Left cardiac atrium (tissue), 4 donors: ENCODE results near the gene DYDC2. TPM values are rescaled to one million over a fixed set of nuclear protein-coding genes. Genes with fewer than 3 reads are reported as not detected.
"Not testable (repeated sequence)": the region's sequence is repeated elsewhere in the genome, so short reads cannot be mapped to it uniquely, and the experiment has no call there.

ENCODE experiments used
- ATAC-seq, 2 donors: fragments of 200-7000 bp; cut with Tn5 transposase; one replicate each; pipeline ENCODE4 v1.9.1; 2020; ENCODE audit warnings: mild to moderate bottlenecking in 2 of 2, moderate library complexity in 2 of 2
- DNase-seq: peaks from one replicate; pipeline ENCODE4 v3.0.0-alpha.2; 2020
- intact Hi-C, 2 donors: fragments of 100-400 bp; cut with DNase I; formaldehyde crosslinking; loops; one replicate each; pipeline versions ENCODE4 v1.14.1 to v1.15.1; 2022 to 2023
- total RNA-seq, 2 donors: library from RNA; stranded (reverse); fragmentation: NEBNext Ultra II Directional; extraction: Animal tissue kit (Norgen Biotek cat#: 25700); gene quantifications; one replicate each; pipeline ENCODE4 v1.2.1, GENCODE V29; 2021
- donor health status: DM: no; HTN: yes; CAD: no.
- donor health status: DM: no; HTN: yes; CAD: no; lungs with severe emphysema.
- donor health status: DM: yes; HTN: yes; CAD: no.
- donor health status: Dilated cardiomyopathy.

The DYDC2 gene
- total RNA-seq, 2 donors from 2014 or later = not detected

DNA sequence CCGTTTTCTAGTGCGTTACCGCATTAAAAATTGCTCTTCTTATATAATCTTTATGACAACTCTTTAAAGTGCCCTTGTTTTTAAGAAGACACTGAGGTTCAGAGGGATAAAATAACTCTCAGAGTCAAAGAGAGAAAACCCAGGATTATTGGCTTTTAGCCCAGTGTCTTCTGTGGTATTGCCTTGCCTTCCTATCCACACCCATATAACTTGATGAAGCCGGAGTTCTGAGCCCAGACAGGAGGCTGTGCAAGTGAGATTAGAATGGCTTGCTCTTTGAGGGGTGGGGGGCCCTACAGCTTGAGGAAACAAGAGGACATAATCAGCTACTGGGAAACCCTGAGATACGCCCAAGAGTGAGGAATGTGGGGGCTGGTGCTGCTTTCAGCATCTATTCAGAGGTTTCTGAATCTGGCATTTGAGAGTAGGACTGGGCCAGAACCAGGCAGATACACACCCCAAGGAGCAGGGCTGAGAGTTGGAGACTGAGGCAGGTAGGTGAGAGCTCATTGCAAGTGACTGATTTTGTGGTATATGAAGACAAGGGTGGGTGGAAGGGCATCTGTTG, 54.1 kb downstream of the DYDC2 start:
- no peak for DNase-seq
- ATAC-seq = no peak
- intact Hi-C loops = no loop called here

DNA sequence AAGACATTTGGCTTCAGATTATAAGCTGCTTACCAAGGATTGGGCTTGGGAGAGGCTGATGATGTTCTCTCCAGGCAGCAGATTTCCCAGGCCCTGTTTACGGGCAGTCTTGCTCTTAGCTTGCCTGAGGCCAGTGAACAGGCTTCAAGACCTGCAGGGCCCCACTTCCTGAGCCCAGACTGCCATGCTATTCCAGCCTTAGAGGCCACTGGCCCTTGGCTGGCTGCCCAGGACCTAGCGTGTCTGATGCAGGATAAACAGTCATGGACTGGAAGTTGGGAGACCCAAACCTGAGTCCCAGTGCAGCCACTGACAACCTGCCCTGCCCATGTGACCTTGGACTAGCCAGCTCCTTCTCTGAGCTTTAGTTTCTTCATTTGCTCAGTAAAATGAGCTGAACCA, 54.7 kb downstream of the DYDC2 start:
- intact Hi-C loops = no loop called here
- DNase-seq = peak; percentile 44

DNA sequence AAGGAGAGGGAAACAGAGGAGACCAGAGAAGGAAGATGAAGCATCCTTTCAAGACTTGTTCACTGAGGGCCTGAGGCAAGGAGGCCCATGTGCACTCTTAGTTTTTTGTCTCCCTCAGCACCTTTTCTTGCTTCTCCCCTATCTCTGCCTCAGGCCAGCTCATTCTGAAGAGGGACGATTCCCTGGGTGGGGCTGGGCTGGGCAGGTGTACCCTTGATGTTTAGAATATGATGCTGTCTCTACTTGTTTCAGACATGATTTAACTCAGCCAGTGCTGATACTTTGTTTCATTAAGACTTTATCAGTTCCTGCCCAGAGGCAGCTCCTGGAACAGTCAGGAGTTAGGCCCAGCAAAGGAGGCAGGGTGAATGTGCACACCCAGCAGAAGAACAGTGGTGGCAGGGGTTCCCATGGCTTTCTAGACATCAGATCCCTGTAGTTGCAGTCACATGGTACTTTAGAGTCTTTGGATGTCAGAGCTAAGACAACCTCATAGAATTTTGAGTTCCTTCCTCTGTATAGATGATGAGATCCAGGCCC, 55.2 kb downstream of the DYDC2 start:
- intact Hi-C loops = no loop called here

More for the DNA sequence above, 54.7 kb downstream of the DYDC2 start:
- no peak for ATAC-seq

DNA sequence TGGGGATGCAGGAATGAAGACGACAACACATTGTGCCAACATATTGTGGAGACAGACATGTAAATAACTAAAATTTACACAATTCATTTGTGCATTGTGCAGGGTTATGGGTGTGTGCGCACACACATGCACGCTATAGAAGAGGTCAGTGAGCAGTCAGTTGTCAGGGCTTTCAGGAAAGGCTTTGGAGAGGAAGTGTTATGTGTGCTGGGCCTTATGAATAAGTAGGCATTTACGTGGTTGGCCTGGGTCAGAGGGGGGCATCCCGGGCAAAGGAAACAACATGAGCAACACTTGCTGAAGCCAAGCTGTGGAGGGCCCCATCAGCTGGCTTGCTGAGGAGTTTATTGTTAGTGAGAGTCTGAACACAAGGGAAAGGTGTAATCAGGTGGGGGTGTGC, 55.9 kb downstream of the DYDC2 start:
- intact Hi-C loops = no loop called here
- DNase-seq (no peak), ATAC-seq (no peak)

More for the DNA sequence above, 55.2 kb downstream of the DYDC2 start:
- no peak for ATAC-seq
- DNase-seq = no peak

DNA sequence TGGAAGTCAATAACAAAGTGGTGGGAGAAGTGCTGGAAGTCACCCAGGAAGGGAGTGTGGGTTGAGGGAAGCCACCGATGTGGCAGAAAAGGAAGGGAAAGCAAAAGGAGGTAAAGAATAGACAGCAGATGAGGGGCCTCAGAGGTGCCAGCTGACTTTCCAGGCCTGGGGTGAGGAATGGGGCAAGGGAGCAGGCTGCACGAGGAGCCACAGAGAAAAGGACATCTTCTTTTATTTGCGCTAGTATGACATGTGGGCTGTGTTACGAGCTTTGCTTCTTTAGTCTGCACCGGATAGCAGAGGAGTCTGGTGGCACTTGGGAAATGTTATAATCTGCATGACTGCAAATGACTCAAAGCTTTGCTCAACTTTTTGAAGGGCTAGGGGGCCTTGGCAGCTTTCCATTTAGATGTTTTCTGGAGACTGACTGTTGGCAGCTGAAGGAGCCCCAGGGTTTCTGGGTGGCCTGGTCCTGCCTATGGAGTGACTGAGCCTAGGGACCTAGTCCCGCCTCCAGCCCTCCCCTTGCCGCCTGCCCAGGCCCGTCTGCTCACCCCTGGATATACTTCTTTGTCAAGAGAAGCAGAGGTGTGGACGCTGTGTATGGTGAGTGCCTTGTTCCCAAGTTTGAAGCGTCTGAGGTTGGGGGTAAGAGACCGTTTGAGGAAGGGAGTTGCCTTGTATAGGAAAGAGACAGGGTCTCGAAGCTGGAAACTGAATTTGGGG, 56.9 kb downstream of the DYDC2 start:
- peak; percentile 34 for DNase-seq
- intact Hi-C loops = no loop called here
- peak; percentile 23 to 29 for ATAC-seq

DNA sequence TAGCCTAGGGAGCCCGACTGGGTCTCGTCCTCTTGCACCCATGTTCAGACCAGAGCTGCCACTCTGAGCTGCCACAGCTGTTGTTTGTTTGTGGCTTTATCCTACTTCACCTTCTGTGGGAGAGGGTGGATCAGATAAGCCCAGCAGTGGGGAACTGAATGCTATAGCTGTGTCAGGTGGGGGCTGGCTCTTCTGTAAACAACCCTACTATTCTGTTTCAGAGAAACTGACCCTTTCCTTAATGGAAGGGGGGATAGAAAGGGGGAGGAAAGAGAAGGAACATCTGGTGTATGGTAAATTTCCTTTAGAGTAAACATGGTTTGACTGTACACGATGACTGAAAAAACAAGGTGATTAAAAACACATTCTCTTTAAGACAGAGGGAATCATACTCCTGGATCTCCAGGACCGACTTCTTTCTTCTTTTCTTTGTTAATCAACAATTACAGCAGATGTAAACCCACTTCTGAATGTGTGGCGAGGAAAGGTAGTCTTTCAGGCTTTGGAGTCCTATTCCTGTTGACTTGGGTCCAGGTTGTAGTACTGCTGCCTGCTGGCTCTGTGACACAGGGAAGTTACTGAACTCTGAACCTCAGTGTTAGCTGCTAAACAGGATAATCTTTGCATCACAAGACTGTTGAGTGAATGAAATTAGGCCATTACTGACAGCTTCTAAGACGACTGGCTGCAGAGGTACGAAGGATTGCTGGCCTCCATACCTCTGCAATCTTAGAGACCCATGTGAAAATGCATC, 57.7 kb downstream of the DYDC2 start:
- DNase-seq (no peak), ATAC-seq (no peak)
- intact Hi-C loops = no loop called here

DNA sequence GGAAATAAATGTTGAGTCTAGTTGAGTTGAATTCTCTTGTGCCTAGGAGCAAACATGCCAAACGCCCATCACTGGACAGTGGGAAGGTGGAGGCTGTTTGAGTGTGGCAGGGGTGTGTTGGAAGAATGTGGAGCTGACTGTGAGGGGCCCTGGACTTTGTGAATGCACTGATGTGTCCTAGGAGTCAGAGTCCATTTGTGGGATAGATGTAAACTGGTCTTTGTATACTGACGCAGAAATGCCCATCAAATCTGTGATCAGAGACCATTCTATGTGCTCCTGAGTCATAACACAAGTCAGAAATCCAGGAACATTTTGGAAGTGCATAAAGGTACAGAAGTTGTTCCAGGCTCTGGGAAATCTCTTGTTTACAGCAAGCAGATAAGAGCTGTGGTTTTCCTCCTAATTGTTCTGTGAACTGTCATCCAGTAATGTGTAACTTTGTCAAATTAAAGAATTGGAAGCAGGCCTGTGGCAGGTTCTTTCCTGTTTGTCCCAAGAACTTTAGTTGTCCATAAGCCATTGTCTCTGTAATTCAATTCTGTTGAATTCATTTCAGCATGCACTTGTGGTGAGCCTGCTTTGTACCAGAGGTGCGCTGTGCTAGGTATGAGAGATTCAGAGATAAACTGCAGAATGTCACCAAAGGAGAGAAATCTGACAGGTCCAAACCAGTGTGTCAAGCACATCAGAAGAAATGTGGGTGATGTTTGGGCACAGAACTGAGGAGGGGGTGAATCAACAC, 59.3 kb downstream of the DYDC2 start:
- intact Hi-C loops = no loop called here
- no peak for ATAC-seq
- DNase-seq = no peak

DNA sequence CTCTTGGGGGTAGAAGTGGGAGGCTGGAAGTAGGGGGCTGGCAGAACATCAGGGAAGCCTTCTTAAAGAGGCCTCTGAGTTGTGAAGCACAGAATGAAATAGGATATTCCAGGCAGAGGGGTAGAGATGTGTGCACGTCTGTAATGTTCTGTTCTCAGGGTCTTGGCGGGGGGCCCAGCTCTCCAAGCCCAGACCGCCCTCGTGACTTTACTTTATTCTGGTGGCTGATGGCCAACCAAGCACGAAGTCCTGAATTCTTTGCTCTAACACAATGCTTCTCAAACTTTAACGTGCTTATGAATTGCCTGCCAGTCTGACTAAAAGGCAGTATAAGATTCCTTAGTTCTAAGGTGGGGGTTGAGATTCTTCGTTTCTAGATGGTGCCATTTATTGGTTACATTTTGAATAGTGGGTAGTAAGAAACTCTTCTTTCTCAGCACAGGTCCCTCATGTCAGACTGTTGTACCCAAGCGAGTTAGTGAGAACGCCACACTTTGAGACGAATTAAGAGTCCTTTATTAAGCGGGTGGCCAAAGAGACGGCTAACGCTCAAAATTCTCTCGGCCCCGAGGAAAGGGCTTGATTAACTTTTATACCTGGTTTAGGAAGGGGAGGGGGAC, 60.0 kb downstream of the DYDC2 start:
- peak; percentile 73 to 88 for ATAC-seq
- DNase-seq = peak; percentile 66
- intact Hi-C loops = no loop called here

DNA sequence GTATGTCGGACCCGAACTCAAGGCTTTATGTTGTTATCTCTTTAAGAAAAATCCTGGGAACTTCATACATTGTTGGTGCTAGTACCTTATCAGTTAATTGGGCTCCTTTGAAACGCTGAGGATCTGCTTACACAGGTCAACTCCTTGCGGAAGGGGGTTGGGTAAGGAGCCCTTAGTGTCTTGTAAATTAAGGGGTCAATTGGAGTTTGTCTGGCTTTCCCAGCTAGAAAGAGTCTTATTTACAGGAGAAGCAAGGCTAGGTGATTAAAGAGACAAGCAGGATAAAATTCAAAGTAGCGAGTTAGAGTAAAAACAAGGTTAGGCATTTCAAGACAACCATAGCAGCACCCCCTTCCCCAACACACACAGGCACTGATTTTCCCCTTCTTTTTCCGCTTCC, 60.7 kb downstream of the DYDC2 start:
- DNase-seq, ATAC-seq, intact Hi-C loops: not testable (repeated sequence)

Other genes with a start within 250 kb of the DYDC2 start
- gene PLAC9, start 224.1 kb upstream of the DYDC2 start, total RNA-seq = 10 to 100 TPM; 60.9 to 97.9 TPM
- gene ANXA11, start 151.2 kb upstream of the DYDC2 start, total RNA-seq = 100 to 1,000 TPM; 327 to 413 TPM
- under 1 TPM; 0.10 to 0.21 TPM for gene MAT1A, start 67.1 kb upstream of the DYDC2 start, total RNA-seq
- not detected for gene DYDC1, start within 50 bp of the DYDC2 start, total RNA-seq
- gene PRXL2A, start 51.8 kb downstream of the DYDC2 start, total RNA-seq = 100 to 1,000 TPM; 112 to 120 TPM
- 10 to 100 TPM; 44.3 to 51.0 TPM for gene TSPAN14, start 97.5 kb downstream of the DYDC2 start, total RNA-seq
- under 1 TPM in 1 of 2 donors, not detected in 1; 0.05 TPM for gene SH2D4B, start 181.1 kb downstream of the DYDC2 start, total RNA-seq